ENCODE results near the gene KDM4F.
A peak's percentile ranks its signal among the peaks of the same experiment; 100 is the strongest.

Gene KDM4F

DNA sequence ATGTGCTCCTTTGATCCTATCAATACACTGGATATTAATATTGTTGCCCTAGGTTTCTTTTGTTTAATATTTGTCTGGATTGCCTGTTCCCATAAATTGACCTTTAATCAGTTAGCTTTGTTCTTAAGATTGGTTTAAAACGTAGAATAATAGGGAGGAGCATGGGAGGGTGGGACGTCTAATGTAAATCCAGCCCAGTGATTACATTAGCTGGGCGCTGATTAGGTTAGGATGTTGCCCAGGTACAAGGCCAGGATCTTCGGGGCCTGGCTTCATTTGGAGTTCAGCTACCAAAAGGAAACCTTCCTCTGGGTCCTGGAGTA lies 17.5 kb downstream of the KDM4F start, which contains the start of gene SRSF8:
SRSF8 (plus strand) TSS at position 204 of the 323 bp plus-strand sequence. CDS start 308 bp downstream, outside the sequence.
- no peak for DNase-seq

DNA sequence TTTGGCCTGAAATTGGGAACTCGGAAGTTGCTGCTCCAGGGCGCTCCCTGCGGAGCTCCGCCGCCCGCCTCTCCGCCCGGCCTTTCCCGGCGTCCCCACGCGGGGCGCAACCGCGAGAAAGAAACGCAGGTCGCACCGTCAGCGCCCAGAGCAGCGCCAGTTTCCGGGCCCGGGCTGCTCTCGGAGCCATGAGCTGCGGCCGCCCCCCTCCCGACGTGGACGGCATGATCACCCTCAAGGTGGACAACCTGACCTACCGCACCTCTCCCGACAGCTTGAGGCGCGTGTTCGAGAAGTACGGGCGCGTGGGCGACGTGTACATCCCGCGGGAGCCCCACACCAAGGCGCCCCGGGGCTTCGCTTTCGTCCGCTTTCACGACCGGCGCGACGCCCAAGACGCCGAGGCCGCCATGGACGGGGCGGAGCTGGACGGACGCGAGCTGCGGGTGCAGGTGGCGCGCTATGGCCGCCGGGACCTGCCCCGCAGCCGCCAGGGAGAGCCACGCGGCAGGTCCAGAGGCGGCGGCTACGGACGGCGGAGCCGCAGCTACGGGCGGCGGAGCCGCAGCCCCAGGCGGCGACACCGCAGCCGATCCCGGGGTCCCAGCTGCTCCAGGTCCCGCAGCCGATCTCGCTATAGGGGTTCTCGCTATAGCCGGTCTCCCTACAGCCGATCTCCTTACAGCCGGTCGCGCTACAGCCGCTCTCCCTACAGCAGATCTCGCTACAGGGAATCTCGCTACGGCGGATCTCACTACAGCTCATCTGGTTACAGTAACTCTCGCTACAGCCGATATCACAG lies 18.0 kb downstream of the KDM4F start:
- DNase-seq, result peak; percentile 56

DNA sequence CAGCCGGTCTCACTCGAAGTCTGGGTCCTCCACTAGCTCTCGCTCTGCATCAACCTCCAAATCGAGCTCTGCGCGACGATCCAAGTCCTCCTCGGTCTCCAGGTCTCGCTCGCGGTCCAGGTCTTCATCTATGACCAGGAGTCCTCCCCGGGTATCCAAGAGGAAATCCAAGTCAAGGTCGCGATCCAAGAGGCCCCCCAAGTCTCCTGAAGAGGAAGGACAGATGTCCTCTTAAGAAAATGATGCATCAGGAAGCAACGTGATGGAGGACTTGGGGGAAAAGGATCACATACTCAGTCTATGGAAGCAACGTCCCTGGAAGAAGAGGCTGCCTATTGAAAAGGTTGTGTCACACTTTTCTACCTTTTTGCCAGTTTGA lies 18.6 kb downstream of the KDM4F start:
- no peak for DNase-seq

DNA sequence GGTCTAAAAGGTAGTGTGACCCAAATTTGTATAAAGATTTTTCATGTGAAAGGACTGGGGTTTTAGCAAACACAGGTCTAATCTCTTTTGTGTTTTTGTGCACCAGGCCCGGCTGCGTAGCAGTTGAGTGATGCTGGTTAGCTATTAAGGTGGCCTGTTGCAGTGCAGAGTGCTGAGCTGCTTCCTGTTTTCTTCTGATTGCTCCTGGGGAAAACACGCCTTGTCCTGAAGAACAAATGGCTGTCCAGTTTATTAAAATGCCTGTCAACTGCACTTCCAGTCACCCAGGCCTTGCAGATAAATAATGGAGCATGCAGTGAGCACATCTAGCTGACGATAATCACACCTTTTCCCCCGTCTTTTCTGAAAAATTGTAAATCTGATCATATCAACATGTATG lies 19.3 kb downstream of the KDM4F start:
- peak; percentile 32 for DNase-seq

DNA sequence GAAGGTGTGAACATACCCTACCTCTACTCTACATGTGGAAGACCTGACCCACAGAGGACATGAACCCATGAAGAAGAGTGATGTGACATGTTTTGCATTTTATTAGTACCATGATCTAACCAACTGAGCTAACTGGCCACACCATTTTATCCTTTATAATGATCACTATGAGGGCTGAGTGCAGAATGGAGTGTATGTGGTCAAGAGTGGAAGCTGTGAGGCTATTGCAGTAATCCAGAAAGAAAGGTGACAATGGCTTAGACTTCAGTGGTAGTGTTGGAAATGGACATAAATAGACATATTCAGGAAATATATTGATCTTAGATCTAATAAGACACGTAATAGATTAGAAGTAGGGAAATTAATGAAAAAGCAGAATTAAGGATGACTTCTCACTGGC lies 21.2 kb downstream of the KDM4F start:
- DNase-seq, result no peak

DNA sequence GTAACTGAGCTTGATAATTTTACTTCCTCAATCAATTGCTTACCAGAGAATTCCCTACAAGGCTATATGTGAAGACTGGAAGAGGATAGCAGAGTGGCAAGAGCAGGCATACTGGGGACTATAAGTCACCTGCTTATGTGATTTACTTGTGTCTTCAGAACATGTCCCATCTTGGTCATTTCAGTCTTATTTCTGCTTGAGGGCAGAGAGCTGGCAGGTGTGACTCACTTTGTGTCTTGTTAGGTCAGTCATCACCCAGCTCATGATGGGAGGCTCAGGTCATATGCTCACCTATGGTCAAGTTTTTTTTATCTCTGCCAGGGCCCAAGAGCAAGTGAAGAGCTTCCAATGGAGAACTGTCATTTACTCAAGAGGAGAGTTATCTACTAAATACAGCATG lies 23.7 kb downstream of the KDM4F start:
- DNase-seq, result no peak

DNA sequence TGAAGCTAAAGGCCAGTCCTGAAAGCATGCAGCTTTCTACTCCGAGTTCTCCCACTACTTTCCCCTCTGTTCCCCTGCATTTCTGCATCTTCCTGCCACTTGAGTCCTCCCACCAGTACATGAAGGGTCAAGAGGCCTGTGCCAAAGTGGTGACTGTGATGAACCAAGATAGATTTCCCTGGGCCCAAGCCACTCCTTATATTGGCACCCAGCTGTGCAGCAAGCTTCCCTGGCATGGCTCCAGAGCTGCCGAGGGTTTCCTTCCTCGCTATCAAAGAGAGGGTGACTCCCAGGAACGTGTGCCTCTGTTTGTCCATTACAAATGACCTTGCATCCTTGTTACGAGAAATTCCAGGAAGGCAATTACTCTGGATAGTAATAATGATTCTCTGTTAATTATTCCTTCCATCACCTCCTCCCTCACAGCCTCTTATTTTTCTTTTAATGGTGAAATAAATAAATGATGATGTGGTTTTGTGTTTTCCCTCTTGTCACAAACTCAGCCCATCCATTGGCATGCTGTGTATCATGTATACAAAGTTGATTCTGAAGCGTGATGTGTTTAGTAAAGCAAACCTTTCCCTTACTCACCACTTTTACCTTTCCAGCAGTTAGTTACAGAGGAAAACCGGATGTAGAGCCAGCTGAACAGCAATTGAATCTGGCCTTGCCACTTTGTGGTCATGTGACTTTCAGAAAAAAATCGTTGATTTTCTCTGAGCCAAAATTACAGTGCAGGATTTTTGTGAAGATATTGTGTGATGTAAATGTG lies 25.8 kb downstream of the KDM4F start:
- no peak for DNase-seq

DNA sequence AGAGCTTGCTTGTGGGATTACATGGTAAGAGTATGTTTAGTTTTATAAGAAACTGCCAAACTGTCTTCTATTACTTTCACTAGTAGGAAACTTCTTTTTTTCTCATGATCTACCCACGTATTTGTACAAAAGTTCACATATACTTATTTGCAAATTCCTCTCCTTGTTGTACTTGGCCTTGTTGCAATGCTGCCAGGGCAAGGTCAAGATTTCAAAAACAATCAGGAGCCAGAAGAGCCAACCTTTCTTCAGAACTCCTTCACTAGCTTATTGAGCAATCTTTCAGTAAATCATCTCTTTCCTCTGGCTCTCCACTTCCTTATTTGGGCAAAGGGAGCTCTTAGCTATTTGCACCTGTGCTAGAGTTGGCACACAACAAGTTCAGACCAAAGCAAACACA lies 27.2 kb downstream of the KDM4F start:
- DNase-seq, result no peak

DNA sequence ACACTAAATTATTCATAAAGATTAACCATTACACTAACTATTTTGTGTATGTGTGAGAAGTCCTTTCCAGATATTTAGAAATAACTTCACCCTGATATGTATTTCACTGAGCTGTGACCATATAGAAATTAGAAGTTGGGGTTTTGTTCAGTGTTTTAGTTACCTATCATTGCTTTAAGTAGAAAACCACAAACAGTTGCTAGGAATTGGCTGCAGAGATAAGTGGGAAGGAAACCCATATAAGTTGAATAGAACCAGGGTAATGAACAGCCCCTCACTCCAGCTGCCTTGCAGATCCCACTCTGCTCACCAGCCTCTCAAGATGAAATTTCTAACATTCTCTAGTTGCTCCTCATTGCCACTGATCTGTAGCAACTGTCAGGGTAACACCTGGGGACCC lies 27.8 kb downstream of the KDM4F start:
- DNase-seq, result no peak

DNA sequence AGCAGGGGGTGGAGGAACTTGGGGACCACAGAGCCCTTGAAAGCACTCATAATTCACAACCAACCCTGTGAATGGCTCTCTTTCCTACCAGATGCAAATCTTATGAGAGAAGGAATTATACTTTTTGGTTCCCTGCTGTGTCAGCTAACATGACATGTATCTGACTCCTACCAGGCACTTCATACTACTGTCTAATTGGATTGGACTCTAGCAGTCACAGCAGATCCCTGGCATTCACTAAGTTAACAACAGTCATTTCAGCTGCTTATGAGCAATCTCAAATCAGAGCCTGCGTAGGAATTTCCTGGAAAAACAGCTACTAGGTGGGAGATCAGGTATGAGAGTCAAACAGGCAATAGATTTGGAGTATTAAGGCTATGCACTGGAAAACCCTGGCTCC lies 29.3 kb downstream of the KDM4F start:
- no peak for DNase-seq

DNA sequence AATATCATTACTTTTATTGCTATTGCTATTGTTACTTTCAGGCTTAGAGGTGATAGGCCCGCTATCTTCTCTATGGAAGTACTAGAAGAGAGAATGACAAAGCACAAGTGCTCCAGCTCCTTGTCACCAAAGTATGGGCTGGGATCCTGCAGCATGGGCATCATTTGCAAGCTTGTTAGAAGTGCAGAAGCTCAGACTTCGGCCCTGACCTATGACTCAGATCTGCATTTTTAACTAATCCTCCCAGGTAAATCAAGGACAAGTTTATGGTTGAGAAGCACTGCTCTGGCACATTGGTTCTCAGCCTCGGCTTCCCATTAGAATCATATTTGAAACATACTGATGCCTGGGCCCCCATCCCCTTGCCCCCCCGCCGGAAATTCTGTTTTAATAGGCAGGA lies 31.8 kb downstream of the KDM4F start:
- DNase-seq, result no peak

DNA sequence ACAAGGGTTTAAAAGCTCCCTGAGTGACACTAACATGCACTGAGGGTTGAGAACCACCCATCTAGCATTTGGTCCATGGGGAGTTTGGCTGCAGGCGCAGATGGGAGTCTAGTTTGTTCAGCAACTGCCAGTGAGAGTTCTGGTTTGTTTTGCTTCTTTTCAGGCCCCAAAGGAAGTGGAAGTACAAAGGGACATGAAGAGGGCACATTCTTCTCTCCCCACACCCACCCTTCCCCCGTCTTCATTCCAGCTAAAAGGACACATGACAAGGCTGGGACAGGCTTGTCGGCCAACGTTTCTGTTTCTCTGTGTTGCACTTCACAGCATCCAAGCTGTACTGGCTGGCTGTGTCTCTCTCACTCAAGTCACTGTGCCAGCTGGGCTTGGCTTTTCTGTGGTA lies 32.2 kb downstream of the KDM4F start:
- no peak for DNase-seq

DNA sequence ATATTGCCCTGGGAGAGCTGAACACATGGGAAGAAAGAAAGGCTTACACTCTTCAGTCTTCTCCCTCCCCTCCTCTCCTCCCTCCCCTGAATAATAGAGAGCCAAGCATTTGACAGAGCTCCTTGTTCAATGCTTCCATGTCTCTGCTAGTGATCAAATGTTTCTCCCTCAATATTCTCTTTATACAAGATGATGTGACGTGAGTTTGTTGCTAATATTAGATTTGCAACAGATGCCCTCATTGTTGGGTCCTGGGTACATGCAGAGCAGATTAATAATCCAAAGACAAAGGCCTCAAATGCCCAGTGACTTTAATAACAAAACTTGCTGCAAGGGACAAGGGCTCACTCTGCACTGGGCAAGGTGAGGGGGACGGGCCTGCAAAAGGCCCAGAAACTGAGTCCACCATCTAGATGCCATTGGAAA lies 33.4 kb downstream of the KDM4F start:
- no peak for DNase-seq

DNA sequence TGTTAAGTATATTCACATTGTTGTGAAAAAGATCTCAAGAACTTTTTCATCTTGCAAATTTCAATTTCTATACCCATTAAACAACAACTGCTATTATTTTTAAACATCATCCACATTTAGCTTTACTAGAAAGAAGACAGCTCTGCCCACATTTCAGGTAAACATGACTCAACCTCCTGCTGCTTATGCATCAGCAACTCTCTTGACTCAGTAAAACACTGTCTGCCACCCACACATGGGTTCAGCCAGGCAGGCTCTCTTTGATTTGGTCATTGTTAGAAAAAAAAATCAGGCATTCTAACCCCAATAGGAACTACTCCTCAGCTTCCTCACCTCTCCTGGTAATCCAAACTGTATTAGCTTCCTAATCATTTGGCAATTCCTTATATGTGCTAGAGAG lies 35.3 kb downstream of the KDM4F start:
- no peak for DNase-seq

DNA sequence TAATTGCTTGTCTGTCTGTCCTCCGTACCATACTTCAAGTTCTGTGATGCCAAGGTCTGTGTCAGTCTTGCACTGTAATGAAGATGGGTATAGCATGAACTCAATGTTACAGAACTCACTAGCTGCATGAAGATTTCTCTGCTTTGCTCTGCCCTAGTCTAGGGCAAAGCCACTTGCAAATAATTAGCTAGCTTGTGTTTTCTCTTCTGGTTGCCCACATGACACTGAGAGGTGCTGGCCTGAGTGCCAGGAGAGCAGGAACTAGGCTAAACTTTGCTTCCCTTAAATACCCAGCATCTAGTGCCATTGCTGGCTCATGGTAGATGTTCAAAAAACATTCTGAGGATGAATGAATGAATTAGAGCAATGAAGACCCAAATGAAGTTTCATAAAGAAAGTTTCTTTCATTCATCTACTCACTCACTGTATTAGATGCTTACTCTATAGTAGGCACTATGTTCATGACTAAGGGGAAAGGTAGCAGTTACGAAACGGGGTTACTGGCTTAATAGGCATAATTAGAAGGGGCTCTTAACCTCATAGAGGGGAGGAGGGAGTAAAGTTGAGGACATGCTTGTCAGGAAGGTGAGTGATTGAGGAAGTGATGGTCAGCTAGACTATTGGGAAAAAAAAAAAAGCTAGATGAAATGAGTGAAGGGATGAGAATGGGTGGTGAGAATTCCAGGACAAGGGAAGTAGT lies 36.0 kb downstream of the KDM4F start:
- no peak for DNase-seq

DNA sequence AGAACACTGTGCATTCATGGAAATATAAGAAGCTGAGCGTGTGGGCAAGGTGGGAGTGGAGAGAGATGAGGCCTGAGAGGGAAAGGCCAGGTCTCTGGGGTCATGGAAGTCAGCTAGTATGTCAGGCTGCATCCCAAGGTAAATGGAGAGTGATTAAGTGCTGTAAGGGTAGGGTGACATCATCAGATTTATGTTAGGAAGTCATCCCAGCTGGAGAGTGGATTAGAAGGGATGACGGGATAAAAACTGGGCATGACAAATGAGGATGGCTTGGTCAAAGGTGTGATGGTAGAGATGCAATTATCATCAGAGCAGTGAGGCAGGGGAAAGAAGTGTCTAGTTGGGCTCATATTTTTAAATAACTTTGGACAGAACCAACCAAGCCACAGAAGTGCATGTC lies 36.9 kb downstream of the KDM4F start:
- DNase-seq, result no peak

DNA sequence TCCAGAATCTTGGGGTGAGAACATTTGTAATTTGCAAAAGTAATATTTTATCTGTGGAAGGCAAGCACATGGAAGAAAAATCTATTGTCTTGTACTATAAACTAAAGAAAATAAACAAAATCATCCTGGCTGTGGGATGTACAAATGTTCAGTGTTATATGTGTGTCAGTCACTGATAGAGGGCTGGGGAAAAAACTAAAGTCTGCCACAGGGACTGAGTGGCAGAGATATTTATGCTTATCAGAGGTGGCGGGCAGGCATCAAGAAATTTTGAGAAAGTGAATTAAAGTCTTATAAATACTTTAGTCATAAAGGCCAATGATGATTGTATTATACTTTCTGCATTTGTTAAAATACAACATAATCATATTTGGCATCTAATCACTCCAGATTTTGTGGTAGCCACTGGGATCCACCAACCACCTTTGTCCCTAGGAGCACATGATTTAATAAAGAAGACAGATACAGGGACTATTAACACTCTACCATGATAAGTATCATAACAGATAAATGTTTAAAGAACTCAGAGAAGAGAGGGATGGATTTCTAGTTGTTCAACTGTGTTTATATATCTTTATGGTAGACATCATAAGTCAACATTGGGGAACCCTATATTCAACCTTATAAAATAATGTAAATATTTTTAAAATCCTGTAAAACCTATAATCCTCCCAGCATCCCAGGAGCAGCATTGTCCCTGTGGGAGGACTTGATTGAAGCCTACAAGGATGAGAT lies 37.8 kb downstream of the KDM4F start:
- no peak for DNase-seq

DNA sequence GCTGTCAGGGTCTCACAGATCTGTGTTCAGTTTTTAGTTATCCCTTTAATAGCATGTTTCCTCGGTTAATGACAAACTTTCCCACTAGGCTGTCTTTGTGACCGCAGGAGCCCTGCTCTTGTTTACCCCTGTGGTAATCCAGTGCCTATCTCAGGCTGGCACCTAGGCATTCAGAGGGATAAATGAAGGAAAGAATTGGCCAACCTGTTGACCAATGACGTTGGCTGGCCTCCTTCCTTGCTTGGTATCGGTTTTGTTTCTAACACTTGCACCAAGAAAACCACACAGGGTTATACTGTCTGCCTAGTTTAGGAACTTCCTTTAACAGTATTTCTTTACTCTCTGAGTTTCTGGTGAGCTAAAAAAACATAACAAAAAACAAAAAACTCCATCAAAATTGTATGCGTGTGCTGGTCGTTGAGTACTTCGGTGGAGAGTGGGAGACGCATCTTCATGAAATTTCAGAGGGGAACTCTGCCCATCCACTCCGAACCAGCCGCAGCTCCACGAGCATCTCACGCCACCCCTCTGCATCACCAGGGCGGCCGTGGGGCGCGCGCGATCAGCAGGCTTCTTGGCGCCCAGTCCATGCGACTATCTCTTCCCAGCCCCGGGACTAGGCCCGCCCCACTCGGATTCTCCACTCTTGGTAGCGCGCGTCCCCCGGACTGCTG lies 39.9 kb downstream of the KDM4F start:
- no peak for DNase-seq

DNA sequence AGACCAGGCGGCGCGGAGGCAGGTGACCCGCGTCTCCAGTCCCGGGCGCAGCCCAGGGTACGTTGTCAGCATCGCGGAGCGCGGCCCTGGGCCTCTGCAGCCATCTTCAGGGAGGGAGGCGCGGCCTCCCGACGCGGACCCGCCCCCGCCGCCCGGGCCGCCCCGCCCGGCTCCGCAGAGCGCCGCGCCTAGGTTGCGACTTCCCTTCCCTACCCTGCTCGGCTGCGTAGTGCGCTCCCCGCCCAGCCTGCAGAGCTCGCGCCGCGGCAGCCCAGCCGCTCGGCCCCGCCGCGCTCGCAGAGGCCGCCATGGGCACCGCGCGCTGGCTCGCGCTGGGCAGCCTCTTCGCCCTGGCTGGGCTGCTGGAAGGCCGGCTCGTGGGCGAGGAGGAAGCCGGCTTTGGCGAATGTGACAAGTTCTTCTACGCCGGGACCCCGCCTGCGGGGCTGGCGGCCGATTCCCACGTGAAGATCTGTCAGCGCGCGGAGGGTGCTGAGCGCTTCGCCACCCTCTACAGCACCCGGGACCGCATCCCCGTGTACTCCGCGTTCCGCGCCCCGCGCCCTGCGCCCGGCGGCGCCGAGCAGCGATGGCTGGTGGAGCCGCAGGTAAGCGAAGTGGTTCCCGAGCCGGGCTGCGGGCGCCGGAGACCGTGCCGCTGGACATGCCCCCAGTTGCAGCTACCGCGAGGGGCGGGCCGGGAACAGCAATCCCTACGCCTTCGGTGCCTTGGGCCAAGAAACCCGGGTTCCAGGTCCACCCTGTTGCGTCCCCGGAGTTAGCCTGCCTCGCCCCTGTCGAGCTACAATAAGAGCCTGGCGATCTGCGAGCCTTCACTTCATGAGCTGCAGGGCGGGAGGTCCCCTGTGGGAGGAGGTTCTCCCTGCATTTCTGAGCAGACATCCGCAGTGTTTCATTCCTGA lies 40.7 kb downstream of the KDM4F start, which contains the start of gene ENDOD1:
ENDOD1 (plus strand) TSS at position 227 of the 923 bp plus-strand sequence; CDS start at position 309, 82 bp downstream.
- peak; percentile 78 for DNase-seq

DNA sequence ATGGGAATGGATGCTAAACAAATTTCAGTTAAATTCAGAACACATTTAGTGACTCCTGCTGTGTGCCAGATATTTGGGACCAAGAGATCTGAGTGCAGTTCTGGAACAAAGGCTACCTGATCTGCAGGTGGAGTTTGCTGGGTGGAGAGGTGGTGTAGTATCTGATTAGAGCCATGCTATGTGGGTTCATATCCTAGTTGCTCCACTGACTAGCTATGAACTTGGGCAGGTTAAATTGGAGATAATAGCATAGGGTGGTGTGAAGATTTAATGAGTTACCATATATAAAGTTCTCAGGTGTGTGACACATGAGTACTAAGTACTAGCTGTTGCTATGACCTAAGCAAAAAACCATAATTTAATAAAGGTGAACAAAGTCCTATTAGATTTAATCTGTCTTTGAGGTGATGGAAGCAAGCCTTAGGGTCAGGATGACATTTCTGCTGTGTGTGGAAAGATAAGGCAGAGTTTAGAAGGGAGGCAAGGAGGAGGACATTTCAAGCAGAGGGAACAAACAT lies 42.5 kb downstream of the KDM4F start:
- no peak for DNase-seq
